Measurements from ENCODE around the gene PDLIM5.
A peak's percentile ranks its signal among the peaks of the same experiment; 100 is the strongest.

Gene PDLIM5

GRCh38 chr4:94581766-94582165 lies 130.0 kb downstream of the PDLIM5 start:
- no peaks in the 10 kb centered on the region for H3K9me3 ChIP-seq (ENCODE audit: control insufficient read depth, low read length)

GRCh38 chr4:94582517-94582916 lies 130.8 kb downstream of the PDLIM5 start:
- H3K9ac ChIP-seq (ENCODE audit: low read length), result no peak overlapping the region
- H3K27me3 ChIP-seq (replicated peaks; ENCODE audit: control insufficient read depth, insufficient read depth, low read length), result no peaks in the 10 kb centered on the region
- DNase-seq (ENCODE audit: low read depth), result peak; percentile 51
- H3K9me3 ChIP-seq (ENCODE audit: control insufficient read depth, low read length), result no peaks in the 10 kb centered on the region
- H3K4me3 ChIP-seq (ENCODE audit: low read length), result no peak overlapping the region
- peaks cover 22% of the 10 kb centered on the region for H3K36me3 ChIP-seq (ENCODE audit: control insufficient read depth, insufficient read depth, low read length, severe bottlenecking)
- peaks cover 32% of the 10 kb centered on the region for H3K4me1 ChIP-seq (ENCODE audit: control insufficient read depth, insufficient read depth, low read length)

More at GRCh38 chr4:94581766-94582165, 130.0 kb downstream of the PDLIM5 start:
- no peak for DNase-seq (ENCODE audit: low read depth)
- peaks cover 39% of the 10 kb centered on the region for H3K4me1 ChIP-seq (ENCODE audit: control insufficient read depth, insufficient read depth, low read length)
- H3K27me3 ChIP-seq (replicated peaks; ENCODE audit: control insufficient read depth, insufficient read depth, low read length), result no peaks in the 10 kb centered on the region
- no peak overlapping the region for H3K4me3 ChIP-seq (ENCODE audit: low read length)
- peaks cover 14% of the 10 kb centered on the region for H3K36me3 ChIP-seq (ENCODE audit: control insufficient read depth, insufficient read depth, low read length, severe bottlenecking)
- no peak overlapping the region for H3K9ac ChIP-seq (ENCODE audit: low read length)

- no peaks in the 10 kb centered on the region for H3K9me3 ChIP-seq (ENCODE audit: control insufficient read depth, low read length)
- no peak overlapping the region for H3K9ac ChIP-seq (ENCODE audit: low read length)
- no peak overlapping the region for H3K4me3 ChIP-seq (ENCODE audit: low read length)
- peaks cover 26% of the 10 kb centered on the region for H3K4me1 ChIP-seq (ENCODE audit: control insufficient read depth, insufficient read depth, low read length)
- no peaks in the 10 kb centered on the region for H3K27me3 ChIP-seq (replicated peaks; ENCODE audit: control insufficient read depth, insufficient read depth, low read length)
- H3K36me3 ChIP-seq (ENCODE audit: control insufficient read depth, insufficient read depth, low read length, severe bottlenecking), result peaks cover 26% of the 10 kb centered on the region
- DNase-seq (ENCODE audit: low read depth), result no peak
Observed at GRCh38 chr4:94583914-94584641, 132.3 kb downstream of the PDLIM5 start.

GRCh38 chr4:94588896-94589693 lies 137.4 kb downstream of the PDLIM5 start:
- no peaks in the 10 kb centered on the region for H3K9me3 ChIP-seq (ENCODE audit: control insufficient read depth, low read length)
- H3K36me3 ChIP-seq (ENCODE audit: control insufficient read depth, insufficient read depth, low read length, severe bottlenecking), result peaks cover 36% of the 10 kb centered on the region
- H3K27me3 ChIP-seq (replicated peaks; ENCODE audit: control insufficient read depth, insufficient read depth, low read length), result no peaks in the 10 kb centered on the region
- peak overlapping the region; percentile 32 for H3K9ac ChIP-seq (ENCODE audit: low read length)
- H3K4me3 ChIP-seq (ENCODE audit: low read length), result peak overlapping the region; percentile 14
- peak; percentile 51 for DNase-seq (ENCODE audit: low read depth)
- peaks cover 29% of the 10 kb centered on the region for H3K4me1 ChIP-seq (ENCODE audit: control insufficient read depth, insufficient read depth, low read length)

GRCh38 chr4:94590493-94590892 lies 138.8 kb downstream of the PDLIM5 start:
- Histone ChIP-seq H3K36me3 (ENCODE audit: control insufficient read depth, insufficient read depth, low read length, severe bottlenecking) (peaks cover 35% of the 10 kb centered on the region), H3K4me1 (ENCODE audit: control insufficient read depth, insufficient read depth, low read length) (peaks cover 32% of the 10 kb centered on the region), H3K9ac (ENCODE audit: low read length) (no peak overlapping the region), H3K4me3 (ENCODE audit: low read length) (no peak overlapping the region), H3K9me3 (ENCODE audit: control insufficient read depth, low read length) (no peaks in the 10 kb centered on the region), H3K27me3 (replicated peaks; ENCODE audit: control insufficient read depth, insufficient read depth, low read length) (no peaks in the 10 kb centered on the region)
- no peak for DNase-seq (ENCODE audit: low read depth)

- DNase-seq (ENCODE audit: low read depth), result no peak
- Histone ChIP-seq H3K36me3 (ENCODE audit: control insufficient read depth, insufficient read depth, low read length, severe bottlenecking) (peaks cover 27% of the 10 kb centered on the region), H3K27me3 (replicated peaks; ENCODE audit: control insufficient read depth, insufficient read depth, low read length) (no peaks in the 10 kb centered on the region), H3K9me3 (ENCODE audit: control insufficient read depth, low read length) (no peaks in the 10 kb centered on the region), H3K4me1 (ENCODE audit: control insufficient read depth, insufficient read depth, low read length) (peaks cover 36% of the 10 kb centered on the region), H3K4me3 (ENCODE audit: low read length) (no peak overlapping the region), H3K9ac (ENCODE audit: low read length) (no peak overlapping the region)
Observed at GRCh38 chr4:94591289-94591688, 139.5 kb downstream of the PDLIM5 start.

- Histone ChIP-seq H3K9ac (ENCODE audit: low read length) (no peak overlapping the region), H3K9me3 (ENCODE audit: control insufficient read depth, low read length) (no peaks in the 10 kb centered on the region), H3K36me3 (ENCODE audit: control insufficient read depth, insufficient read depth, low read length, severe bottlenecking) (peaks cover 15% of the 10 kb centered on the region), H3K27me3 (replicated peaks; ENCODE audit: control insufficient read depth, insufficient read depth, low read length) (no peaks in the 10 kb centered on the region), H3K4me1 (ENCODE audit: control insufficient read depth, insufficient read depth, low read length) (peaks cover 22% of the 10 kb centered on the region), H3K4me3 (ENCODE audit: low read length) (no peak overlapping the region)
- no peak for DNase-seq (ENCODE audit: low read depth)
Observed at GRCh38 chr4:94595013-94595412, 143.3 kb downstream of the PDLIM5 start.

GRCh38 chr4:94595880-94596483 lies 144.2 kb downstream of the PDLIM5 start:
- Histone ChIP-seq H3K4me1 (ENCODE audit: control insufficient read depth, insufficient read depth, low read length) (peaks cover 12% of the 10 kb centered on the region), H3K36me3 (ENCODE audit: control insufficient read depth, insufficient read depth, low read length, severe bottlenecking) (peaks cover 16% of the 10 kb centered on the region), H3K4me3 (ENCODE audit: low read length) (no peak overlapping the region), H3K9me3 (ENCODE audit: control insufficient read depth, low read length) (no peaks in the 10 kb centered on the region), H3K9ac (ENCODE audit: low read length) (no peak overlapping the region), H3K27me3 (replicated peaks; ENCODE audit: control insufficient read depth, insufficient read depth, low read length) (no peaks in the 10 kb centered on the region)
- peak; percentile 83 for DNase-seq (ENCODE audit: low read depth)

GRCh38 chr4:94598758-94599157 lies 147.0 kb downstream of the PDLIM5 start:
- no peak overlapping the region for H3K9ac ChIP-seq (ENCODE audit: low read length)
- H3K36me3 ChIP-seq (ENCODE audit: control insufficient read depth, insufficient read depth, low read length, severe bottlenecking), result peaks cover 9% of the 10 kb centered on the region
- no peaks in the 10 kb centered on the region for H3K9me3 ChIP-seq (ENCODE audit: control insufficient read depth, low read length)
- H3K4me1 ChIP-seq (ENCODE audit: control insufficient read depth, insufficient read depth, low read length), result peaks cover 14% of the 10 kb centered on the region
- no peaks in the 10 kb centered on the region for H3K27me3 ChIP-seq (replicated peaks; ENCODE audit: control insufficient read depth, insufficient read depth, low read length)
- no peak overlapping the region for H3K4me3 ChIP-seq (ENCODE audit: low read length)
- DNase-seq (ENCODE audit: low read depth), result no peak

GRCh38 chr4:94603170-94603747 lies 151.5 kb downstream of the PDLIM5 start:
- Histone ChIP-seq H3K36me3 (ENCODE audit: control insufficient read depth, insufficient read depth, low read length, severe bottlenecking) (peaks cover 4% of the 10 kb centered on the region), H3K9me3 (ENCODE audit: control insufficient read depth, low read length) (no peaks in the 10 kb centered on the region), H3K4me1 (ENCODE audit: control insufficient read depth, insufficient read depth, low read length) (peaks cover 19% of the 10 kb centered on the region), H3K27me3 (replicated peaks; ENCODE audit: control insufficient read depth, insufficient read depth, low read length) (no peaks in the 10 kb centered on the region), H3K9ac (ENCODE audit: low read length) (no peak overlapping the region), H3K4me3 (ENCODE audit: low read length) (no peak overlapping the region)
- DNase-seq (ENCODE audit: low read depth), result no peak

GRCh38 chr4:94605241-94605805 lies 153.6 kb downstream of the PDLIM5 start:
- H3K9me3 ChIP-seq (ENCODE audit: control insufficient read depth, low read length), result no peaks in the 10 kb centered on the region
- no peak for DNase-seq (ENCODE audit: low read depth)
- peaks cover 19% of the 10 kb centered on the region for H3K4me1 ChIP-seq (ENCODE audit: control insufficient read depth, insufficient read depth, low read length)
- no peak overlapping the region for H3K4me3 ChIP-seq (ENCODE audit: low read length)
- peaks cover 13% of the 10 kb centered on the region for H3K36me3 ChIP-seq (ENCODE audit: control insufficient read depth, insufficient read depth, low read length, severe bottlenecking)
- no peak overlapping the region for H3K9ac ChIP-seq (ENCODE audit: low read length)
- no peaks in the 10 kb centered on the region for H3K27me3 ChIP-seq (replicated peaks; ENCODE audit: control insufficient read depth, insufficient read depth, low read length)
